ENCODE data around the gene MYLIP. TPM values are rescaled to one million over a fixed set of nuclear protein-coding genes. Genes with fewer than 3 reads are reported as not detected.

MYLIP gene
- total RNA-seq, 1 donor from 2014 or later = 12.9 TPM

DNA sequence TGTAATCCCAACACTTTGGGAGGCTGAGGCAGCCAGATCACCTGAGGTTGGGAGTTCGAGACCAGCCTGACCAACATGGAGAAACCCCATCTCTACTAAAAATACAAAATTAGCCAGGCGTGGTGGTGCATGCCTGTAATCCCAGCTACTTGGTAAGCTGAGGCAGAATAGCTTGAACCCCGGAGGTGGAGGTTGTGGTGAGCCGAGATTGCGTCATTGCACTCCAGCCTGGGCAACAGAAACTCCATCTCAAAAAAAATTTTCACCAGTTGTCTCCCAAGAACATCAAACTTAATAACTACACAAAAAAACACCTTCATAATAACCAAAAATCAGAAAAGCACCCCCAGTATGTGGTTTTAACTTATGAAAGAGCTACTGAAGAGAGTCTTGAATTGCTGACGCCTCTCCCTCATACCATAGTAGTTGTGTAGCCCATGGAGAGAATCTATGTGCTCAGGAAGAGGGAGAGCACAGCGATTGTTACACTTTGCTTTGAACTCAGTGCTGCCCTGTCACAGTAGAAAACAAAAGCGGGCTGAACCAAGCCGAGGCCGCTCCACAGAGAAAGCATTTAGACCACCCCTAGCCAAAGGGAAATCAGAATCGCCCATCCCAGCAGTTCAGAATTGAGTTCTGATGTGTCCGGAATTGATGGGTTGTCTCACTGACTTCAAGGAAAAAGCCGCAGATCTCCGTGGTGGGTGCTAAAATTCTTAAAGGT is 67.5 kb downstream of the MYLIP start:
- Mint-ChIP-seq H3K36me3 (ENCODE audit: unreplicated experiment) (no peaks in the 10 kb centered on the region), H3K4me3 (ENCODE audit: unreplicated experiment) (no peak overlapping the region), H3K27ac (ENCODE audit: unreplicated experiment) (no peak overlapping the region), H3K9me3 (ENCODE audit: unreplicated experiment) (peaks cover 7% of the 10 kb centered on the region), H3K4me1 (ENCODE audit: low read depth, unreplicated experiment) (peaks cover 23% of the 10 kb centered on the region), H3K27me3 (ENCODE audit: unreplicated experiment) (no peaks in the 10 kb centered on the region)
- TF ChIP-seq, protein P1, sequence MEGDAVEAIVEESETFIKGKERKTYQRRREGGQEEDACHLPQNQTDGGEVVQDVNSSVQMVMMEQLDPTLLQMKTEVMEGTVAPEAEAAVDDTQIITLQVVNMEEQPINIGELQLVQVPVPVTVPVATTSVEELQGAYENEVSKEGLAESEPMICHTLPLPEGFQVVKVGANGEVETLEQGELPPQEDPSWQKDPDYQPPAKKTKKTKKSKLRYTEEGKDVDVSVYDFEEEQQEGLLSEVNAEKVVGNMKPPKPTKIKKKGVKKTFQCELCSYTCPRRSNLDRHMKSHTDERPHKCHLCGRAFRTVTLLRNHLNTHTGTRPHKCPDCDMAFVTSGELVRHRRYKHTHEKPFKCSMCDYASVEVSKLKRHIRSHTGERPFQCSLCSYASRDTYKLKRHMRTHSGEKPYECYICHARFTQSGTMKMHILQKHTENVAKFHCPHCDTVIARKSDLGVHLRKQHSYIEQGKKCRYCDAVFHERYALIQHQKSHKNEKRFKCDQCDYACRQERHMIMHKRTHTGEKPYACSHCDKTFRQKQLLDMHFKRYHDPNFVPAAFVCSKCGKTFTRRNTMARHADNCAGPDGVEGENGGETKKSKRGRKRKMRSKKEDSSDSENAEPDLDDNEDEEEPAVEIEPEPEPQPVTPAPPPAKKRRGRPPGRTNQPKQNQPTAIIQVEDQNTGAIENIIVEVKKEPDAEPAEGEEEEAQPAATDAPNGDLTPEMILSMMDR (IDR thresholded peaks at IDR 0.05; ENCODE audit: partially characterized antibody, unreplicated experiment) = no peak
- DNase-seq = no peak

DNA sequence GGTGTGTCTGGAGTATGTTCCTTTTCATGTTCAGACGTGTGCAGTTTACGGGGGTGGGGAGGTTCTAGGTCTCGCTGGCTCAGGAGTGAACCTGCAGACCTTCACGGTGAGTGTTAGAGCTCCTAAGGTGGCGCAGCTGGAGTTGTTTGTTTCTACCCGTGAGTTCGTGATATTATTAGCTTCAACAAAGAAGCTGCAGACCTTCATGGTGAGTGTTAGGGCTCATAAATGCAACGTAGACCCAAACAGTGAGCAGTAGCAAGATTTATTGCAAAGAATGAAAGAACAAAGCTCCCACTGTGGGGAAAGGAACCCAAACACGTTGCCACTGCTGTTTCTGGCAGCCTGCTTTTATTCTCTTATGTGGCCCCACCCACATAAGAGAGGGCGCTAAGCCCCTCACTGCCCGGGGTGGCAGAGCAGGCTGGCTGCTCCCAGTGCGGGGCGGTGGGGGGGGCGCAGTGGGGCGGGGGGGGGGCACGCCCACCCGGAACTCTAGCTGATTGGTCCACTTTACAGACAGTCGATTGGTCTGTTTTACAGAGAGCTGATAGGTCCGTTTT is 68.2 kb downstream of the MYLIP start:
- no peak overlapping the region for H3K27ac Mint-ChIP-seq (ENCODE audit: unreplicated experiment)
- DNase-seq = no peak
- H3K9me3 Mint-ChIP-seq (ENCODE audit: unreplicated experiment) = peaks cover 7% of the 10 kb centered on the region
- no peaks in the 10 kb centered on the region for H3K36me3 Mint-ChIP-seq (ENCODE audit: unreplicated experiment)
- no peak overlapping the region for H3K4me3 Mint-ChIP-seq (ENCODE audit: unreplicated experiment)
- H3K4me1 Mint-ChIP-seq (ENCODE audit: low read depth, unreplicated experiment) = peaks cover 23% of the 10 kb centered on the region
- TF ChIP-seq, protein P1 (IDR thresholded peaks at IDR 0.05; ENCODE audit: partially characterized antibody, unreplicated experiment) = no peak
- H3K27me3 Mint-ChIP-seq (ENCODE audit: unreplicated experiment) = no peaks in the 10 kb centered on the region

Small RNA genes within 50 kb of the gene (microRNA-seq; reads per million reads assigned to microRNA genes)
- gene MIR4639 (ENCODE audit: unreplicated experiment) = not detected

Other genes with a start within 250 kb of the MYLIP start
- gene GMPR, start 109.5 kb downstream of the MYLIP start, total RNA-seq (ENCODE audit: unreplicated experiment) = 5.0 TPM

Measured in glutamatergic neuron (in vitro differentiated cells).